SU-DHL-6 (cell line): ENCODE measurements around the gene GRIK2.

Experiments
- H2AFZ ChIP-seq: fragments of 200-600 bp; sonication (generic); 2 replicates; pipeline ENCODE4 v1.6.1; 2014; ENCODE audit warnings: low read depth, mild to moderate bottlenecking, moderate library complexity, mixed read lengths, antibody characterized with exemption, low read length; ENCODE audit not compliant: severe bottlenecking
- H3F3A ChIP-seq: fragments of 200-600 bp; shearing (Covaris generic); 2 replicates; pipeline ENCODE4 v1.6.0; 2016; ENCODE audit warnings: antibody characterized with exemption, mild to moderate bottlenecking; ENCODE audit not compliant: insufficient read depth
- H3K27ac ChIP-seq: fragments of 200-600 bp; sonication (generic); 2 replicates; pipeline ENCODE4 v1.5.1; 2016; ENCODE audit warnings: low read depth, mild to moderate bottlenecking, low read length, moderate library complexity, mixed read lengths
- H3K27me3 ChIP-seq: fragments of 200-600 bp; sonication (generic), shearing (Covaris generic); 2 replicates; pipeline ENCODE4 v1.6.0; 2014; ENCODE audit warnings: mild to moderate bottlenecking, low read length
- H3K36me3 ChIP-seq: fragments of 200-600 bp; sonication (generic); 2 replicates; pipeline ENCODE4 v1.6.1; 2014; ENCODE audit warnings: mild to moderate bottlenecking, low read length, mixed read lengths
- H3K4me2 ChIP-seq: fragments of 300-600, 200-600 bp; shearing (Covaris generic), sonication (generic); 2 replicates; pipeline ENCODE4 v1.6.0; 2014; ENCODE audit warnings: low read length, low read depth, mild to moderate bottlenecking; ENCODE audit not compliant: poor library complexity, severe bottlenecking
- H3K4me3 ChIP-seq: fragments of 200-600 bp; sonication (generic); 2 replicates; pipeline ENCODE4 v1.5.1; 2014; ENCODE audit warnings: antibody characterized with exemption, low read length, mild to moderate bottlenecking, mixed read lengths; ENCODE audit not compliant: insufficient read depth, poor library complexity, severe bottlenecking
- H3K79me2 ChIP-seq: fragments of 200-600 bp; sonication (generic); 2 replicates; pipeline ENCODE4 v1.6.1; 2014; ENCODE audit warnings: mild to moderate bottlenecking, low read length, moderate library complexity; ENCODE audit not compliant: insufficient read depth
- H3K9ac ChIP-seq: fragments of 200-600 bp; sonication (generic); 2 replicates; pipeline ENCODE4 v1.7.0; 2014; ENCODE audit warnings: mild to moderate bottlenecking, low read length
- H3K9me2 ChIP-seq: fragments of 200-600 bp; sonication (generic); replicated peaks from 2 replicates; pipeline ENCODE4 v1.6.1; 2014; ENCODE audit warnings: low read length; ENCODE audit not compliant: insufficient read depth
- H3K9me3 ChIP-seq: fragments of 200-600 bp; sonication (generic); 2 replicates; pipeline ENCODE4 v1.6.1; 2014; ENCODE audit warnings: low read length, mixed read lengths; ENCODE audit not compliant: insufficient read depth
- H4K20me1 ChIP-seq: fragments of 200-600 bp; sonication (generic); 2 replicates; pipeline ENCODE4 v1.6.1; 2014; ENCODE audit warnings: low read depth, mild to moderate bottlenecking, antibody characterized with exemption, low read length, moderate library complexity, mixed read lengths
- CTCF ChIP-seq: fragments of 200-600 bp; sonication (generic); IDR thresholded peaks from one replicate; pipeline ENCODE4 v1.5.1; 2017; ENCODE audit warnings: antibody characterized with exemption, mild to moderate bottlenecking, low read length, moderate library complexity; ENCODE audit not compliant: insufficient read depth, poor library complexity, severe bottlenecking
- EZH2phosphoT487 ChIP-seq: fragments of 200-600 bp; sonication (generic), shearing (Covaris generic); conservative IDR thresholded peaks from 2 replicates; pipeline ENCODE4 v1.6.1; 2018; ENCODE audit warnings: mild to moderate bottlenecking, antibody characterized with exemption, low read length, moderate library complexity, mixed read lengths

GRIK2 gene

GRCh38 chr6:101926149-101926925, 532.8 kb downstream of the GRIK2 start:
- Histone ChIP-seq H3F3A (no peaks in the 10 kb centered on the region), H3K27ac (no peak overlapping the region), H3K9me2 (no peaks in the 10 kb centered on the region), H3K27me3 (no peaks in the 10 kb centered on the region), H3K9ac (no peak overlapping the region), H2AFZ (no peak overlapping the region), H4K20me1 (no peaks in the 10 kb centered on the region), H3K36me3 (no peaks in the 10 kb centered on the region), H3K4me3 (no peak overlapping the region), H3K79me2 (no peaks in the 10 kb centered on the region), H3K9me3 (no peaks in the 10 kb centered on the region), H3K4me2 (no peak overlapping the region)
- TF ChIP-seq CTCF (no peak), EZH2phosphoT487 (no peak)

- no peak overlapping the region for H2AFZ ChIP-seq
- H3K79me2 ChIP-seq, result no peaks in the 10 kb centered on the region
- H3K36me3 ChIP-seq, result no peaks in the 10 kb centered on the region
- no peaks in the 10 kb centered on the region for H3K9me3 ChIP-seq
- H3K27me3 ChIP-seq, result no peaks in the 10 kb centered on the region
- no peak overlapping the region for H3K4me3 ChIP-seq
- H3K9me2 ChIP-seq, result no peaks in the 10 kb centered on the region
- H3K9ac ChIP-seq, result no peak overlapping the region
- H3F3A ChIP-seq, result no peaks in the 10 kb centered on the region
- H3K27ac ChIP-seq, result no peak overlapping the region
- no peaks in the 10 kb centered on the region for H4K20me1 ChIP-seq
- TF ChIP-seq CTCF (no peak), EZH2phosphoT487 (no peak)
- no peak overlapping the region for H3K4me2 ChIP-seq
These were observed 538.3 kb downstream of the GRIK2 start for GRCh38 chr6:101931766-101932165.

- Histone ChIP-seq H3K4me3 (no peak overlapping the region), H3K27ac (no peak overlapping the region), H4K20me1 (no peaks in the 10 kb centered on the region), H2AFZ (no peak overlapping the region), H3K27me3 (no peaks in the 10 kb centered on the region), H3K79me2 (no peaks in the 10 kb centered on the region), H3K9me2 (no peaks in the 10 kb centered on the region), H3K9ac (no peak overlapping the region), H3F3A (no peaks in the 10 kb centered on the region), H3K36me3 (no peaks in the 10 kb centered on the region), H3K9me3 (no peaks in the 10 kb centered on the region), H3K4me2 (no peak overlapping the region)
- TF ChIP-seq EZH2phosphoT487, result no peak
- no peak for TF ChIP-seq CTCF
These were observed 539.2 kb downstream of the GRIK2 start for GRCh38 chr6:101932704-101933103.
